NCI-H2081 (cell line): Measurements from ENCODE around the gene DOCK9.
A peak's percentile ranks its signal among the peaks of the same experiment; 100 is the strongest.

Experiments
- DNase-seq, 2 experiments: peaks; one replicate each; lab custom pipeline; 2025; lab: John Stamatoyannopoulos, UW

Gene DOCK9

DNA sequence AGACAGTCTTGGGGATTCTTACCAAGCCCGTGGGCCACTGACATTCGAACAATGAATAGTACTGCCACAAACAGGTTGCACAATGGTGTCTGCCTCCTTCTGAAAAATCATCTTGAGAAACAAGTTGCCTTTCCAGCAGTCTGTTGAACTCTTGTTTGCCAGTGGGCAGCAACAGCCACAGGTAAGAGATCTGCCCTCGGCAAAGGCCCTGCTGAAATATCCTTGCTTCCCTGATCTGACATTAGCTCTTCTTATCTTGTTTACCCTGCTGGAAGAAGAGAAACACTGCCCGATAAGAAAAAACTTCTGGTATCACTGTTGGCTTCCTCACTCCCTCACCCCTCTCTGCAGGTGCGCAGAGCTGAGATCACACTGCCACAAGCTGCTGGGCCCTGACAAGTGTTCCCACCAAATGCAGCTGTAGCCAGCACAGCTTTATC, 2.0 kb downstream of the DOCK9 start:
- peak in 1 of 2 experiments; percentile 34 for DNase-seq

DNA sequence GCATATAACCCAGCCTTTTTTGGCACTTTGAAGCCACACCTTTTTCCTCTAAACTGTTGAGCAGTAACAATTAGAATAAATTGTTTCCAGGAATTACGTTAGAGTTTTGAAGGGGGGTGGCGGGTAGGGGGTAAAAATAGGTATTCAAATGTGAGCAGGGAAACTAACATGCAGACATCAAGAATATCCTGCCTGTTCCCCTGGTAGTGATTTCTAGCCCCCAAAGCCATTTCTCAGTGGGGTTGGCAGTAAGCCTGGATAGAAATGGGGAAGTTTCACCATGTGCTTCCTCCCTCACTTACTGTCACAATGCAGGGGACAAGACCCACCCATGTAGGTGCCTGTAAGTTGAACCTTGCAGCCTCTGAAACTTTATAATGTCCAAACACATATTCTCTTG, 3.8 kb downstream of the DOCK9 start:
- peak in 1 of 2 experiments; percentile 17 for DNase-seq

DNA sequence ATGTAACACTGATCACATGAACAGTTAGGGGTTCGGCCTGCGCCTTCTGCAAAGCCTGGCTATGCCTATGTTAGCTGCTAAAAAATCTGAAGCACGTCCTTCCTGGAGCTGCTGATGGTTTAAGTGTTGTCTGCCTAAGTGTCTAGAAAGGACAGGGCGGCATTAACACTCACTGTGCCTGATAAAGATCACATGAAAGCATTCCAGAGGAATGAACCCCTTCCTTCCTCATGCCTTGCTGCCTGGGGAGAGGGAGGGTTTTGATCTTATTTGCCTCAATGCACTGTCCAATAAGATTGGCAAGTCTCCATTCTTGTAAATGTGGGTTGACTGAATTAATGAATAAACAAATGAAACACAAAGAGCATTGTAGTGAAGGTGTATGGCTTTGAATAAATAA, 5.2 kb downstream of the DOCK9 start:
- DNase-seq, result no peak

DNA sequence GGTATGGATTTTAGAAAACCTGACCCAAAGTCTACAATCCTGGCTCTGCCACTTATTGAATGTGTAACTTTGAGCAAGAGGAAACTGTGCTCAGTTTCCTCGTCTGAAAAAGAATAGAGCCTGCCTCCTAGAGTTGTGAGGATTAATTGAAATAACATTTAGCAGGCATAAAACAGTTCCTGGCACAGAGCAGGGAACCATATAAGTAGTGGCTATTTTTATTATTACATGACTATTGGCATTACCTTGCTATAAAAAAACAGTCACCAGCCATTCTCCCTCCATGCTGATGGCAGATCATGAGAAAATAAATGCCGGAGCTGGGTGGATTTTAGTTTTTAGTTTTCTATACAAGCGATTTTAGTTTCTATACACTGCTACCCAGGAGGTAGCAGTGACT, 5.8 kb downstream of the DOCK9 start:
- DNase-seq, result no peak

DNA sequence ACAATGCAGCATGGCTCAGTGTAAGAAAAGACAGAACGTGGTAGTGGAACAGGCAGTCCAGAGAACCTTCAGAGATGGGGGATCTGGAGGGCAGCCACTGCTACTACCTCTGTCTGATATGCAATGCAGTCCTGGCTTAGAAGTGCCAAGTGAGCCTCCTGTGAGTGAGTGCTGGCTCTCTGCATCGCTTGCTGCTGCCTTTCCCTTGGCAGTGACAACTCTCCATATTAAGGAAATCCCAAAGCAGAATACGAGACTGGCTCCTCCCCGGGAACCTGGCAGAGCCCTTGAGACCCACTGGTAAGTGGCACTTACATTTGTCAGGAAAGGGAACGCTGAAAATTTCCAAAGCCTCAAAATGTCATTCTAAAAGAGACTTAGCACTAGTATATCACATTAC, 7.5 kb downstream of the DOCK9 start:
- no peak for DNase-seq

DNA sequence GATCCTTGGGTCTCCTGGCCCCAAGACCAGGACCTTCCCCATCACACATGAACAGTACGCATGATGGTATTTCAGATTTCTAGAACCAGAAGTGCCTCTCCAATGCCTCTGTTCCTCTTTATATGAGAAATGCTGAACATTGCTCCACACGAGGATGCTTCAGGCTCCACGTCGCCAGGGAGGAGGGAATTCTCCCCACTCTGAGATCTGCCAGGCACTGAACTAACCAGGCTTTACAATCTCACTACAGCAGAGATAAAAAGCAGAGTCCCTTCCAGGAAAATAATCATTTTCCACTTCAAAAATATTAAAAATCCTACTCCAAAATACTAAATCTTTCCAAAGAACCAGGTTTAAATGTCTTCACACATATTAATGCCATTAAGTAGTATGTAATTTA, 10.4 kb downstream of the DOCK9 start:
- no peak for DNase-seq

DNA sequence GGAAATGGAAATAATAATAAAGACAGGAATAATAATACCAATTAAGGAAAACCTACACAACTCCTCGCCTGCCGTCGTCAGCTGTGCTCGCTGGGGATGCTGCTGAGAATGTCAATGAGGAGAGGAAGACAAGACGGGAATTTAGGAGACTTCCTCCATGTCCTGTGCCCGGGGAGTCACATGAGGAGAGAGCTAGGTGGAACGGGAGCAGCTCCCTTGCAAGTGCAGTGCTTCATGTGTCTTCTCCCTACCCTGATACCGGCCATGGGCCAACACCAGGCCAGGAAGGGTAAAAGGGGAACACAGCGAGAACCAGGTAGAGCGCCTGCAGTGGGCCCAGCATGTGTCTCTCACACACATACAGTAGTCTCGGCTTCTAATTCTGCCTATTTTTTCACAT, 11.8 kb downstream of the DOCK9 start:
- DNase-seq, result no peak

DNA sequence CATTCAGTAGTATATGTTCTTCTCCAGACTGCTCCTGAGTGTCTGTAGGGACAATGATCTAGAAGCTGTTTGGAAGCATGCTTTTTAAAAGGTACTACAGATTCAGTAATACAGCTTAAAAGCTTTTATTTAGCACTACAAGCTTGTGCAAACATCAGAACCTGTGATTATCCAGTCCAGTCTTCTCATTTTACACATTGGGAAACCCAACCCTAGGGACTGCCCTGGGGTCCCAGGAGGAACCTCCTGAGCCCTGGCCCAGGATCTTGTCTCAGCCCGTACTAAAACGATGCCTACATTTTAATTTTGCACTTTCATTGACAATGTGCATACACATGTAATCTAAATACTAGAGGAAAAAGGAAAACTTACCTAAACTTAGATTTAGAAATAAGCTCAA, 12.5 kb downstream of the DOCK9 start:
- DNase-seq, result peak; percentile 63 to 84

DNA sequence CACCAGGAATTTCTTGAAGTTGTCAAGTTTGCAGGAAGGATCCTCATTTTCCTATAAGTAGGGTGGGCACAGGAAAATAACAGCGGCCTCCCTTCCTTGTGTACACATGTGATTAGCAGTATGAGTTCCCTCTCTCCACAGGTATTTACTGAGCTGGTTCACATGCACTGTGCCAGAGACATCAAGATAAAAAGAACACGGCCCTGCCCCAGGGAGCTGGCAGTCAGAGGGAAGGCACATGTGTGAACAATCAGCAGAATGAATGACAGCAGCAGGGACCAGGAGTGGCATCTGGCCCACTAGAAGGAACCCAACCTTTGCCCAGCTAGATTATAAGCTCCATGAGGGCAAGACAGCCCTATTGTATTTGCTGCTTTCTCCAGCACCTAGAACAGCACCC, 13.9 kb downstream of the DOCK9 start:
- DNase-seq, result no peak

DNA sequence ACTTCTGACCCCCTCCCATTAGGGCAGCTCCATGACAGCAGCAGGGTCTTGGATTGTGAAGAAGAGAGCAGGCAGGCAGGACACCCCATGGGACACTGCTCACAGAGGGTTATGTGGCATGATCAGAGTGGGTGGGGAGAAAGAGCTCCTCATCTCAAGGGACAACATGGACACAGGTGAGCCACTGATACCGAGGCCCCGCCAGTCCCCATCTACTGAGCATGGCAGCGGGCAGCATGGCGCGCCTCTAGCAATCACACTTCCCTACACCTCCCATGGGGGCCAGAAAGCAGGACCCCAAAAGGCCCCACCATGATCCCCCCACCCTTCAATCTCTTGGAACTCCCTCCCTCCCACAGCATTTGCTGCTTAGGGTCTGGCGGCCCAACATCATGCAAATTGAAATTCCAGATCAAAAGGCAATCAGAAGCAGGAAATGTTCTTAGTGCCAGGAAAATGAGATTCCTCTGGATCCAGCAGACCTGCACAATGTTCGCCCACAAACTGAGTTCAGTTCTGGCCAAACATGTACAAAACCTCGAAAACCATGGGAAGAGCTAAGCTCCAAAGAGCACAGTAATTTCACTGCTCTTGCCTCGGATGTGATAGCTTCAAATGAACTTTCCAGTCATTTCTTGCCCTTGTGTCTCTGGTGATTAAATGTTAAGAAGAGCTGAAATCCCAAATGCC, 14.8 kb downstream of the DOCK9 start:
- no peak for DNase-seq

DNA sequence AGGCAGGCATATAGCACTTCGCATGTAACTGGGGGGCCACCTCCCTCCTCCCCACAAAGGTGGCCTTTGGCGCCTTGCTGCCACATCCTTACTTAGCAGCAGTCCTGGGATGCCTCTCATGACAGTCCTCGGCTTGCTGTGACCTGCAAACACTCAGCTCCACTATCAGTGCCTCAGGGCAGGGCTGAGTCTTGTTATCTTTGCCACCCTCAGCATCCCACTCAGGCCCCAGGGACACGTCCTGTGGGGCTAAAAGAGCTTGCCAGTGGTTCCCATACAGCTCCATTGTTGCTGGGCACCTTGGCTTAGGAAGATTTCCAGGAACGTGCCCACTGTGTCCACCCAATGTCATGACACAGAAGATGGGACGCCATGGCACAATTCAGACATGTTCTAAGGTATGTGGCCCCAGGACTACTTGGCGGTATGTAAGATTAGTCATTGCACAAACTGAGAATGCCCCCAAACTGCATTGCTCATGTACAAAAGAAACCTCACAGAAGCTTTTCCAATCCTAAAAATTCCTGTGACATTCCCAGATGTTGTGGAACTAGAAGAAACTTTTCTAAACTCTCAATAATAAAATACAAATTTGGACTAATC, 16.3 kb downstream of the DOCK9 start:
- no peak for DNase-seq

DNA sequence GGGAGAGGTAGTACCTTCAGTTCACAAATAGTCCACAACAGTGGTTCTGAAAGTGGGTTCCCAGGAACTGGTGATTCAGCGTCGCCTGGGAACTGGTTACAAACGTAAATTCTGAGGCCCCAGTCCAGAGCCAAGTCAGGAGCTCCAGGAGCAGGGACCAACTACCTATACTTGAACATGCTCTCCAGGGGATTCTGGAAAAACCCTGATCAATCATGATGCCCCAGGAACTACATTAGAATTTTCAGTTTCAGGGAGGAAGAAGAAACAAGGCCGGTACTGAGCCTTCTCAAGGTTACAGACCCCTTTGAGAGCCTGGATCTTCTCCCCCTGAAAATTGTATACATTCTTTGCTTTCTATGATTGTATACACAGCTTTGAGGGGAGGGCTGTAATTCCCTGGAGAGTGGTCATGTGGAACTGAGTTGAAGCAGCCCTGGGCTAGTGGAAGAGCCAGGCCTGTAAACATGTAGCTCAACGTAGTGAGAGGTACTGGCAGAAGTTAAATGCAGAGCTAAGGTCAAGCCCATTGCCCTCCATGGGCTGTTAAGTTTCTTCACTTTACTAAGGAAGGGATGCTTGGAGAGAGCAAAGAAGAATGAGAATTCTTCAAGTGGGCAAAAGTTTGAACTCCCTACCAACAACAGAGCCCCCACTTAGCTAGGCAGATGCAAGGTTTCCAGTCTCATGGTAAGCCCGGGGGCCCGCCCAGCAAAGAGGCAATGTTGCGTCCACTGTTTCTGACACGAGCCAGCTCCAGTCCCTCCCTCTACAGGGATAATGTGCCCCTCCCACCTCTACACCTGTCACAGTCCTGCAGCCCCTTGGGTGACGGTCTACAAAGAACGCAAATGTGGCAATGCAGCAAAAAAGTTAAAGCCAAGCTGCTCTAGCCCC, 17.0 kb downstream of the DOCK9 start:
- DNase-seq, result peak in 1 of 2 experiments; percentile 20

DNA sequence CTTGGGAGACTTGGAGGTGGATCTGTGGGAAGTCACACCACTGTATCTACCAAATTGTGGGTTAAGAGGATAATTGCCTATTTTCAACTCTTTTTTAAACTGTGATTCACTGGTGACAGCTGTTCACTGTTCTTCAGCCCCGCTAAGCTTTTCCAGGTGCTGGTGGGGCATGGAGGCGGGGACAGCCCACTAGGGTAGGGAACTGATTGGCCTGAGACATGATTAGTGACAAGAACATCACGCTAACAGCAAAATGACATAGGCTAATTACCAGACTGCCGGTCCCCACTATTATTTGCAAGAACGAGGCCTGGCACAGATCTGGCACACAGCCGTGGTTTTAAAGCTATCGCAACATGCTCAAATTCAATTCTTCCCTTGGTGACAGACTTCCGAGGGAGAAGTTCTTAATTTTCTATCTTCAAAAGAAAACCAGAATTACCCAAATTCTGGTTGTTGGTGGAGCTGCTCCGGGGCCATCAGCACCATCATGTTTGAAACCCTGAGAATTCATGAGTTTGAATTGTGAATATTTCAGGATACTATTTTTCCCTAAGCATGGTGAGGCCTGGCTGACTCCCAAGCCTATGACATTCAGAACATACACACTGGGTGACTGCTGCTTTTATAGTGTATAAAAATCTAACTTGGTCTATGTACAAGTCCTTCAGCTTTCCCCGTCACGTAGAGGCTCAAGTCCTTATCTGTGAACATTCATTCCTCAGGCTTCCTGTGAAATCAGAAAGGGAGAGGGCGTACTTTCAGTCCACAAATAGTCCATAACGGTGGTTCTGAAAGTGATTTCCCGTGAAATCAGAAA, 17.9 kb downstream of the DOCK9 start:
- peak; percentile 91 to 97 for DNase-seq

DNA sequence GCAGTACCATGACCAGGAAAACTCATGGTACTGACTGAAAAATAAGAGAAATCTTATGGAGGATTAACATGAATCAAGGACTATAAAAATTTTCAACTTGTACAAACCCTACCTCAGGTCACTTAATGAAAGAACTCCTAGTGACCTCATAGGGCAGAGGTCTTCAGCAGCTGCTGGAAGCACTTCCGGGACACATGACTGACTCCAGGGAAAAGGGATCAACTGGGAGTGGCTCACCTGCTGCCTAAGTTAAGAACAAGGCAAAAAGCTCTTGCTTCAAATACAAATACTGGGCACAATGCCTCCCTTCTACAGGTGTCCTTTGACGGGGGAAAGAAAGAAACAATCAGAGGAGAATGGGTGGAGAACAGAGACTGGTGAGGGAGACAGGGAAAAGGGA, 18.6 kb downstream of the DOCK9 start:
- peak; percentile 77 to 85 for DNase-seq

DNA sequence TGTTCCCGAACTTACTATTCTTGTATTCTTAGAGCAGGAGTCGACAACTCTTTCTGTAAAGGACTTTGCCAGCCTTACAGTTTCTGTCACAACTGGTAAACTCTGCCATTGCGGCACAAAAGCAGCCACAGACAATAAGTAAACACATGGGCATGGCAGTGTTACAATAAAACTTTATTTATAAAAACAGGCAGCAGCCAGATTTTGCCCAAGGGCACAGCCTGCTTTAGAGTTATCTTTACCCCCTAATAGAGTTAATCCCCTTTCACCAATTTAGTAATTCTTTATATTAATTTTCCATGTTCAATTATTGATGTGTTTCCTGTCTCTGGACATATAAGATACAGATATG, 19.4 kb downstream of the DOCK9 start:
- peak in 1 of 2 experiments; percentile 65 for DNase-seq

DNA sequence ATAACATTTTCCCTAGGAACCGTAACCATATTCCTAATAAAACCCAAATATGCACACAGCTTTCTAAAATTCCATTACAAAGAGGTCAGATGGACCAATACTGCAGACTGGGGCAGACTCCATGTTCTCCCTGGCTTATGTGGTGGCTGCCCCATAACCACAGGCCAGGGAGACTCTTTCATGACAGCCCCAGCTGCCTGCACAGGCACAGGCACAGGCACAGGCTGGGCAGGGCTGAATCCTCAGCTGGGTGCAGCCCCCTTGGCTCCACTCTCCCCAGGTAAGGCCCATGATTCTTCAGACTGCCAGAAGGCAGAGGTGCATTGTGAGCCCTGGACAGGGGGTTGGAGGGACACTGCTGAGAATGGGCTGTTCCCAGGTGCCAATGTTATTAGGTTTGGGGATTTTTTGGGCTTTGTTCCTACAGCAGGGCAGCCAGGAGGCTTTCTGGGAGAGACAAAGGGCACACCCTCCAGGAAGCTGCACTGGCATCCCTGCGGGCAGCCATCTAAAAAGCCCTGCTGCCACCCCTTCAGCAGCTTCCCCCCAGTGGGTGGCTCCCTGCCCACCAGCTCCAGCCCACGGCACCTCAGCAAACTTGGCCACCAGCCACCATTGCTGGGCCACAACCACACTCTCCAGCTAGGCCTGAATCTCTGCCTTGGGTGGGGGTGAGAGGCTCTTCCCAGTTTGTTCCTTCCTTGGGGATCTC, 20.0 kb downstream of the DOCK9 start:
- DNase-seq, result peak; percentile 64 to 81

DNA sequence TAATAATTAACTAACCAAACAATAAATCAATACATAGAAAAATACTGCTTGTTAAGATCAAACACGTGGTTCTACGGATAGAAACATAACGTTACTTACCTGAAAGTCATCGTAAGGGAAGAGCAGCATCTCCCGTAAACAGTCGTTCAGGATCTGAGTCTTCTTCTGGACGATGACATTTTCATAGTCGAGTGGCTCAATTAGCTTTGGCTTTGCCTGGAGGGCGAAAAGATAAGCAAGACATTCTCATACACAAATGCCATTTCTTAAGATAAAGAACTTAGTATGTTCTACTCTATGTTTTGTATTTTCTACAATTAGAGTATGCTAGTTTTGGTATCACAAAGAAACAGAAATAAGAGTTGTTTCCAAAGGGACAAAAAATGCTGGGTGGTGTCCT, 22.5 kb downstream of the DOCK9 start:
- no peak for DNase-seq

DNA sequence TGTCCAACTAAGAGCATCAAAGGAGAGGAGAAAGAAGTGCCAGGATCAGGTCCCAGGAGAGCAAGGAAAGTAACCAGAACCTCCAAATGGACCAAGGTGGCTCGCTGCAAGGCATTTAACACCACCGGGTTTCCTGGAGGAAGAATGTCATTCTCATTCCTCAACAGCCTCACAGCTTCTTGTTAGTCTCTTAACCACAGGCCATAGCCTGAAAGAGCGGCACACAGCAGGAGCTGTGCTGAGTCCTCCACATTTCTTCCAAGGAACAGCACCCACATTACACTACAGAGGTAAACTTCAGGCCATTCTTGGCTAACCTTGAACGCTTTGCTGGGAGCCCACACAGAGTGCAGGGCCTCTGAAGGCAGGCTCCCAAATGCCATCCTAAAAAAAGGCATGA, 23.6 kb downstream of the DOCK9 start:
- DNase-seq, result no peak

DNA sequence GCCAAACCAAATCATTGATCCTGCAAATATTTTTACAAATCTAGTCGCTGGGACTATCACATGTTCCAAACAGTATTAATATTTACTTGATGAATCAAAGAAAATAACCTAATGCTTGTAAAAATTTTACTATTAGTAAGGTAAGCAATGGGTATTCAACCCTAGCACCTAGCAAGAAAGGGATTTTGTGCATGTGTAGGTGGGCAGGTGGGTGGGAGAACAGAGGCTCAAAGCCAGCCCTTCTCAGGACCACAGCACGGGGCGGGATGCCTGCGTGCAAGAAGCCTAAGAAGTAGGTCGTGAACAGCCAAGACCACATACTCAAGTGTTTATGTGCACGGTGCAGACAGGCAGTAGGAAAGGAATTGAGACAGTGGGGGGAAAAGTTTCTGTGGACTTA, 26.6 kb downstream of the DOCK9 start:
- no peak for DNase-seq

DNA sequence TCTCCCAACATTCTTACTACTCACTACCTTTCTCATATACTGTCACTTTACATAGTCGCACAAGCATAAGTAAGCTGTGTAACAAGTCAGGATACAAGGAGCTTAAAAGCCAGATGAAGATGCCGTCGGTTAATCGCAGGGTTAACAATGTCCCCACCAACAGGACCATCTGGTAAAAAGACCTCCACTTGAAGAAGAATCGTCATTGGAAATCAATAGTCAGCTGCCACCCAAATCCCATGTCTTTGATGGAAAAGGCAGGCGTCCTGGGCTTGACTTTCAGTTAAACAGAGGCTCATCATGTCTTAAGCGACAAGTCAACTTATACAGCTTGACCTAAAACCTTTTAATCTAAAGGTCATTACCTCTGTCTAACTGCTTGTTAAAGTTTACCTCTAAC, 27.2 kb downstream of the DOCK9 start:
- DNase-seq, result no peak

DNA sequence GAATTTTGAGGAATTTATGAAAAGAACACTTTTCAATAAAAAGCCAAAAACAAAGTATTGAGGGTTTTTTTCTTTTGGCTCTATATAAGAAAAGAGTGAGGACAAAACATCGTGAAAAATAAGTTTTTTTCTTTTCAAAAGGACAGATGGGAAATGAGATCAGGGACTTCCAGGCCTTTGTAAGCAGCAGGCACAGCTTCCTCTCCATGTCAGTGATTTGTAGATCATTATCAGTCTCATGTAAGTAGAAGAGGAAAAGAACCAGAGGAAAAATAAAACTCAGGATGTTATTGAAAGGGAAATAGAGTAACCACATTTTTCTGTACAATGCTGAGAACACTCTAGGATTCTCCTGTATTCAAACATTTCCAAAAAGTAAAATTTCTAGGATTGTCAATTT, 29.9 kb downstream of the DOCK9 start:
- no peak for DNase-seq
